Memory B cell (primary cell): ENCODE measurements around the gene GATA6.

Experiments
- ATAC-seq: fragments of 150-1000 bp; cut with Tn5 transposase; 2 replicates; pipeline ENCODE4 v1.10.0; 2021; ENCODE audit warnings: low read depth, mild to moderate bottlenecking, moderate library complexity
- DNase-seq, 2 donors: peaks; one replicate each; pipeline ENCODE4 v3.0.0; 2022; ENCODE audit warnings: low spot score in 2 of 2
- H3K27ac Mint-ChIP-seq: one replicate; pipeline ENCODE4 v1.8.0; 2022; ENCODE audit warnings: mild to moderate bottlenecking, moderate library complexity, mixed read lengths
- H3K27me3 Mint-ChIP-seq: one replicate; pipeline ENCODE4 v1.8.0; 2022; ENCODE audit warnings: mixed read lengths
- H3K36me3 Mint-ChIP-seq: one replicate; pipeline ENCODE4 v1.8.0; 2022; ENCODE audit warnings: mild to moderate bottlenecking, mixed read lengths
- H3K4me1 Mint-ChIP-seq: one replicate; pipeline ENCODE4 v1.8.0; 2022; ENCODE audit warnings: mixed read lengths
- H3K4me3 Mint-ChIP-seq: one replicate; pipeline ENCODE4 v1.8.0; 2022; ENCODE audit warnings: mild to moderate bottlenecking, moderate library complexity, mixed read lengths
- H3K9me3 Mint-ChIP-seq: one replicate; pipeline ENCODE4 v1.8.0; 2022; ENCODE audit warnings: mixed read lengths

GATA6 gene

DNA sequence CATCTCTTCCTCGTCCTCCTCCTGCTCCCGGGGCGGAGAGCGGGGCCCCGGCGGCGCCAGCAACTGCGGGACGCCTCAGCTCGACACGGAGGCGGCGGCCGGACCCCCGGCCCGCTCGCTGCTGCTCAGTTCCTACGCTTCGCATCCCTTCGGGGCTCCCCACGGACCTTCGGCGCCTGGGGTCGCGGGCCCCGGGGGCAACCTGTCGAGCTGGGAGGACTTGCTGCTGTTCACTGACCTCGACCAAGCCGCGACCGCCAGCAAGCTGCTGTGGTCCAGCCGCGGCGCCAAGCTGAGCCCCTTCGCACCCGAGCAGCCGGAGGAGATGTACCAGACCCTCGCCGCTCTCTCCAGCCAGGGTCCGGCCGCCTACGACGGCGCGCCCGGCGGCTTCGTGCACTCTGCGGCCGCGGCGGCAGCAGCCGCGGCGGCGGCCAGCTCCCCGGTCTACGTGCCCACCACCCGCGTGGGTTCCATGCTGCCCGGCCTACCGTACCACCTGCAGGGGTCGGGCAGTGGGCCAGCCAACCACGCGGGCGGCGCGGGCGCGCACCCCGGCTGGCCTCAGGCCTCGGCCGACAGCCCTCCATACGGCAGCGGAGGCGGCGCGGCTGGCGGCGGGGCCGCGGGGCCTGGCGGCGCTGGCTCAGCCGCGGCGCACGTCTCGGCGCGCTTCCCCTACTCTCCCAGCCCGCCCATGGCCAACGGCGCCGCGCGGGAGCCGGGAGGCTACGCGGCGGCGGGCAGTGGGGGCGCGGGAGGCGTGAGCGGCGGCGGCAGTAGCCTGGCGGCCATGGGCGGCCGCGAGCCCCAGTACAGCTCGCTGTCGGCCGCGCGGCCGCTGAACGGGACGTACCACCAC, 2.1 kb downstream of the GATA6 start:
- no peak overlapping the region for H3K27ac Mint-ChIP-seq

DNA sequence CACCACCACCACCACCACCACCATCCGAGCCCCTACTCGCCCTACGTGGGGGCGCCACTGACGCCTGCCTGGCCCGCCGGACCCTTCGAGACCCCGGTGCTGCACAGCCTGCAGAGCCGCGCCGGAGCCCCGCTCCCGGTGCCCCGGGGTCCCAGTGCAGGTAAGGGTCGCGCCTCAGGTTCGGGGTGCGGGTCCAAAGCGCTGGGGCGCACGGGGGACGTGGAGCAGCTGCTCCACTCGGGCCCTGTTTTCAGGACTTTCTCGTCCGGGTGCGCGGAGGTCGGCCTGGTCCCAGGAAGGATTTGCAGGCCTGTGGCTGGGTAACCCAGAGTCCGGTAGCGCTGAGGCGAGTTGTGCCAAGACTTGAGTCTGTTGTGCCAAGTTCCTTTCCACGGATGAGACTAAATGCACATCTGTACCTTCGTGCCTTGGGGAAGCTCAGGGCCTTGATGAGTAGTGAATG, 2.8 kb downstream of the GATA6 start:
- DNase-seq (no peak), ATAC-seq (no peak)
- no peak overlapping the region for H3K4me3 Mint-ChIP-seq
- no peaks in the 10 kb centered on the region for H3K36me3 Mint-ChIP-seq
- H3K9me3 Mint-ChIP-seq, result no peaks in the 10 kb centered on the region
- peaks cover 12% of the 10 kb centered on the region for H3K27me3 Mint-ChIP-seq
- no peak overlapping the region for H3K27ac Mint-ChIP-seq
- H3K4me1 Mint-ChIP-seq, result peaks cover 5% of the 10 kb centered on the region

More for the DNA sequence above, 2.1 kb downstream of the GATA6 start:
- peaks cover 15% of the 10 kb centered on the region for H3K27me3 Mint-ChIP-seq
- DNase-seq (no peak), ATAC-seq (no peak)
- no peaks in the 10 kb centered on the region for H3K36me3 Mint-ChIP-seq
- peaks cover 5% of the 10 kb centered on the region for H3K4me1 Mint-ChIP-seq
- H3K9me3 Mint-ChIP-seq, result no peaks in the 10 kb centered on the region
- H3K4me3 Mint-ChIP-seq, result no peak overlapping the region

DNA sequence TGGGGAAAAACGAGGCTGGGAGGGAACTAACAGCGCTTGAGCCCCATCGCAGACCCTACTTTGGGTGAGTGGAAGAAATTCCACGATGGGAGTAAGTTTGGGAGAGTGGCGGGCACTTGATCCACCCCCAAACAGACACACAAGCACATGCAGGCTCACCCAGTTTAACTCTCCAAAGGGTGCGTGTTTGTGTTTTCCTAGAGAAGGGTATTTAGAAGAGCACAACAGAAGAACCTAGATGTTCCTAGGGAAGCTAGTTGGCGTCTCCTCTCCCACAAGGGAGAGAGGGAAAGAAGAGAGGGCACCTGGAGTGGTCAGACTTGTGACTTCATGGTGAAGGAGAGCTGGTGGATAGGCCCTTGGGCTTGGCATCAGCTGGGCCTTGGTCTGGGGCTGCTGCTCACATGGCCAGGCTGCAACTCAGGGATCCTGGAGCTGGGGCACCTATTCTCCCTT, 3.2 kb downstream of the GATA6 start:
- Mint-ChIP-seq H3K9me3 (peaks cover 1% of the 10 kb centered on the region), H3K36me3 (no peaks in the 10 kb centered on the region)

DNA sequence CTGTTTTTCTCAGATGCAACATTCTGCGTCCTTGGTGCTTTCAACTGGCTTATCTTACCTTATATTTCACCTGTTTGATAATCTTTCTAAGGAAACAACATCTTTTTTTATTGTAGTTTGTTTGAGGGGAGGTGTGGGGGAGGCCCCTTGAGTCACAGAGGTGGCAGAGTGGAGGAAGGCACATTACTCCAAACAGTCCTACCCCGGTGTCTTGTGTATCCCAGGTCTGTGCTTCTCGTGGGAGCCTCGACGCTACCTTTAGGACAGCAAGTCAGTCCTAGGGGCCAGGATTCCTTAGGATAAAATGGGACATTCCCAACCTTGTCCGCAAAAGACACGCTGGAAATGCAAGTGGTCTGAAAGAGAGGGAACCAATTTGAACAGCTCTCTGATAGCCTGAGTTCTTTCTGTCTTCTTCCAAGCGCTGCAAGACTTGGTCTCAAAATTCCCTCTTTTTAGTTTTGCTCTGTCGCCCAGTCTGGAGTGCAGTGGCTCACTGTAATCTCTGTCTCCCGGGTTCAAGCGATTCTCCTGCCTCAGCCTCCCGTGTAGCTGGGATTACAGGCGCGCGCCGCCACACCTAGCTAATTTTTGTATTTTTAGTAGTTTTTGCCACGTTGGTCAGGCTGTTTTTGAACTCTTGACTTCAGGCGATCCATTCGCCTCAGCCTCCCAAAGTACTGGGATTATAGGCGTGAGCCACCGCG, 4.0 kb downstream of the GATA6 start:
- H3K4me1 Mint-ChIP-seq, result peaks cover 5% of the 10 kb centered on the region
- H3K4me3 Mint-ChIP-seq, result no peak overlapping the region
- no peak overlapping the region for H3K27ac Mint-ChIP-seq
- DNase-seq (no peak), ATAC-seq (no peak)
- peaks cover 2% of the 10 kb centered on the region for H3K9me3 Mint-ChIP-seq
- no peaks in the 10 kb centered on the region for H3K36me3 Mint-ChIP-seq
- H3K27me3 Mint-ChIP-seq, result peaks cover 12% of the 10 kb centered on the region

More for the DNA sequence above, 3.2 kb downstream of the GATA6 start:
- ATAC-seq (no peak), DNase-seq (no peak)
- Mint-ChIP-seq H3K27ac (no peak overlapping the region), H3K4me3 (no peak overlapping the region), H3K4me1 (peaks cover 5% of the 10 kb centered on the region), H3K27me3 (peaks cover 15% of the 10 kb centered on the region)

DNA sequence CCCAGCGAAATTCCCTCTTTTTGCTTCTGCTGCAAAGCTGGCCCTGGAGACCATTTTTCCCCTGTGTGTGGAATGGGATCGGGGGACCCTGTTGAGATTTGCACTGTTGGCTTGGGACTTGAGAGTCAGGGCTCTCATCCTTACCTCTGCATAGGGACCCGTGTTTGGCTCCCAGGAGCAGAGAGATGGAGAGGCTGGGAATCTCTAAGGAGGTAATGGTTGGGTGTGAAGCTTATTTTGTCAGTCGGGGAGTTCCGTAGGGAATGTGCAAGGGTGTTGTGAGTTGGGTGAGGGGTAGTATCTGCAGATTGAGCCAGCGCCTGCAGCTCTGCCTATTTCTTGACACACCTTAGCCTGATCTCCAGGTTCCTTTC, 4.5 kb downstream of the GATA6 start:
- peaks cover 2% of the 10 kb centered on the region for H3K9me3 Mint-ChIP-seq
- H3K4me1 Mint-ChIP-seq, result peaks cover 5% of the 10 kb centered on the region
- DNase-seq, result no peak
- no peaks in the 10 kb centered on the region for H3K36me3 Mint-ChIP-seq
- ATAC-seq, result no peak
- H3K4me3 Mint-ChIP-seq, result no peak overlapping the region
- peaks cover 12% of the 10 kb centered on the region for H3K27me3 Mint-ChIP-seq
- H3K27ac Mint-ChIP-seq, result no peak overlapping the region

DNA sequence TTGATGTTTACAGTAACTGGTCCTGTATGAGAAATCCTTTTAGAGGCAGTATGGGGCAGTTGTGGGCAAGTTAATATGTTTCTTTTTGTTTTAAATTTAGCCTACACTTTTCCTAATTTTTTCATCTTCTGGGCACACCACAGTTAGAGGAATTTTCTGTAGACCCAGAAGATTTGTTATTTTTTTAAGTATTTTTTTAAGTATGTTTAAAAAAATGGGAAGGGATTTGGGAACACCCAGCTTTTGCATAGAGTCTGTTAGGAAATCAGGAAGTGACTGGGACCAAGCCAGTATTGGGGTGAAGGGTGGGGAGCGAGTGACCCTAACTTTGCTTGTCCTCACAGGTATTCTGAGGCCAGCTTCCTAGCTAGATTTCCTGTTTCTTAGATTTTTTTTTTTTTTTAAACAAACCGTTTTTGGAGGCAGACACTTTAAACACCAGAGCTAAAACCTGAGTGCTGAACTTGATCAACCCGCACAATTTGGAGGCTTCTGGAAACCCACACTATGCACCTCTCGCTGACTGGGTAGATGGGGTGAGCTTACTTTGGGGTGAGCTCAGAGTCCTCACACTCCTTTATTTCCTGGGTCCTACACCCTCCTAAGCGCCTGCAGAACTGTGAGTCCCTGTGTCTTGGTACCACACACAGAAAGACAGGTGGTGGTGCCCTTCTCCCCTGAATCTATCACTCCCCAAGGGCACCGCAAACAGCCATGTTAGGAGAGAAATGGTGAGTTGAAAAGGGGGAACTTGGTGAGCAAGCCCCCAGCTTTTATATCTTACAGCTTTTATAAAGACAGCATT, 5.2 kb downstream of the GATA6 start:
- Mint-ChIP-seq H3K4me1 (peaks cover 3% of the 10 kb centered on the region), H3K27me3 (peaks cover 11% of the 10 kb centered on the region), H3K27ac (no peak overlapping the region), H3K4me3 (no peak overlapping the region), H3K36me3 (no peaks in the 10 kb centered on the region), H3K9me3 (peaks cover 2% of the 10 kb centered on the region)
- no peak for ATAC-seq
- DNase-seq, result no peak

DNA sequence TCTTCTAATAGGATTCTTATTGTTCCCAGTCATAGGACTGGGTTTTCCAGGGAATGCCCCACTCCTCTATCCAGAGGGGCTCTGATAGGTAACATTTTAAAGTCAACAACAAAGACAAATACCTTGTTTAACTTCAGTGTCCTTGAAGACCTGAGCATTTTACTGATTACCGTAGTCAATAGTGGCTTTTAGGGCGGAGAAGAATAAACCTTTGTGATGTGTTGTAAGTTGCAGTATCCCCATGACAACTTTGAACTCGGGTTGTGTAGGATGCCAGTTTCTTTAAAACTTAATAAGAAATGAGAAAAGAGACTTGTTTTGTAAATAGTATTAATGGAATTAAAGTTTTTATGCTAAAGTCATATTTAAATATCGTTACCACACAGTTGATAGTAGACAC, 6.0 kb downstream of the GATA6 start:
- DNase-seq, result no peak
- ATAC-seq, result no peak
- Mint-ChIP-seq H3K9me3 (peaks cover 2% of the 10 kb centered on the region), H3K27ac (no peak overlapping the region), H3K4me1 (peaks cover 2% of the 10 kb centered on the region), H3K36me3 (no peaks in the 10 kb centered on the region), H3K4me3 (no peak overlapping the region), H3K27me3 (peaks cover 7% of the 10 kb centered on the region)

DNA sequence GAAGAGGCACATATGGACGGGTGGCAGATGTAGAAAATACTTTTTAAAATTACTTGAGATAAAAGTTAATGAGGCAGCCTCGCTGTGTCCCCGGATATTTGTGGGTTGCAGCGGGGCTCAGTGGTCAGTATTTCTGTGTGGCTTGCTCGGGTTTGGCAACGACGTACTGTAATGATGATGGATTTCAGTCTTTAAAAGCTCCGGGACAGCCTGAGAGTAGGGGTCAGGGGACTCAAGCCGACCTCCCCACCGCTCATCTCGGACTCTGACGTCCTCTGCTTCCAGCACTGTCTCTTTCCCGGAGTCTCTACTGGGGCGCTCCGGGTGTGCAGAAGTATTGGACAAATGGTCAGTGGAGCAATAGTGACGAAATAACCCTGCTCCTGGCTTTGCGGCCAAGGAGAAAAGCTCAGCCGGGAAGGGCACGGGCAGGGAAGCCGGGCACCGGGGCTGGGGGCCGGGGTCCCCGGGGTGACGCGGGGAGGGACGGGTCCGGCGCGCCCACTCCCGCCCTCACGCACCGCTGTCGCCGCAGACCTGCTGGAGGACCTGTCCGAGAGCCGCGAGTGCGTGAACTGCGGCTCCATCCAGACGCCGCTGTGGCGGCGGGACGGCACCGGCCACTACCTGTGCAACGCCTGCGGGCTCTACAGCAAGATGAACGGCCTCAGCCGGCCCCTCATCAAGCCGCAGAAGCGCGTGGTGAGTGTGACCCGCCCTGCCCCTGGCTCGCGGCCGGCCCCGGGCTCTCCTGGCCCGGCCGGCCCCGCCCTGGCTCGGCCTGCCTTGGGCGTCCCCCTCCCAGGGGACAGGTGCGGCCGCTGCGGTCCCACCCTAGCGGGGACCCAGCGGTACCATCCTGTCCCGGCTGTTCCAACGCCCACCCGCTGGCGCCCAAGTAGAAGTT, 7.3 kb downstream of the GATA6 start:
- Mint-ChIP-seq H3K4me1 (no peaks in the 10 kb centered on the region), H3K9me3 (peaks cover 2% of the 10 kb centered on the region), H3K36me3 (no peaks in the 10 kb centered on the region), H3K27ac (no peak overlapping the region), H3K4me3 (no peak overlapping the region), H3K27me3 (peaks cover 5% of the 10 kb centered on the region)
- ATAC-seq (no peak), DNase-seq (no peak)

DNA sequence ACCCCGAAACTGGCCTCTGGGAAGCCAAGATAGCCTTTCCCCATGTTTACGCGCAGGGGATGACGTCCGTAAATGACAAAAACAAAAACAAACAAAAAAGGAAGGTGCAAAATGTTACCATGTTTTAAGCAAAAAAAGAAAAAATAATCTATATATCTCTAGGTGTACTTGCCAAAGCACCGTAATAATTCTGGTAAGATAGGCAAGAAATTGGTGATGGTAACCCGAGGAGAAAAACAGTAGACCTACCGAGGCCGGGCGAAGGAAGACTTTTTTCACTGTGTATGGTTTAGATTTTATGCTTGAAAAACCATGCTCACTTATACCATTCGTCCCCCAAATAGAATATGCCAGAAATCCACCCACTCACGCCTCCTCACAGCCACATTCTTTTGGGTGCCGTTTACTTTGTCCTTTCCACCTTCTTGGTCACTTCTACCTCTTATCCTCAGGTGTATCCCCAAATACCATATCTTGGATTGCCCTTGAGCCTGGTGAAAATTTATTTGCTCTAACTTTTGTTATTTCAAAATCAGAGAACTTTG, 8.0 kb downstream of the GATA6 start:
- DNase-seq (no peak), ATAC-seq (no peak)
- no peak overlapping the region for H3K4me3 Mint-ChIP-seq
- H3K9me3 Mint-ChIP-seq, result peaks cover 2% of the 10 kb centered on the region
- no peak overlapping the region for H3K27ac Mint-ChIP-seq
- peaks cover 5% of the 10 kb centered on the region for H3K27me3 Mint-ChIP-seq
- no peaks in the 10 kb centered on the region for H3K4me1 Mint-ChIP-seq
- no peaks in the 10 kb centered on the region for H3K36me3 Mint-ChIP-seq

DNA sequence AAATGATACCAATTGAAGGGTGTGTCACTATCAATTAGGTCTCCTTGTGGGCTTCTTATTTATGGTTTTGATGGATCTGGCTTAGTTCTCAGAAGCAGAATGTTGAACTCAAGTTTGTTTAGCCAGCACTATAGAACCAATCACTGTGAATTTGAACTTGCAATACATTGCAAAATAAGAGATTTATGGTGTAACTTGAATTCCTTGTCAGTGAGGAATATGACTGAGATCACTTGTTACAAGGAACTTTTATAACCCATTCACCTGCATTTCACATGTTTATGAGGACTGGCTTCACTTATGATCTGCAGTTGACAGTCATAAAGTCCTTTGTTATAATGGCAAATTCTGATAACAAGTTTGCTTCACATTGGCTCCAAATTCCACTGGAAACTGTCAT, 9.8 kb downstream of the GATA6 start:
- ATAC-seq (no peak), DNase-seq (no peak)
- H3K4me1 Mint-ChIP-seq, result no peaks in the 10 kb centered on the region
- peaks cover 2% of the 10 kb centered on the region for H3K9me3 Mint-ChIP-seq
- peaks cover 5% of the 10 kb centered on the region for H3K27me3 Mint-ChIP-seq
- H3K36me3 Mint-ChIP-seq, result no peaks in the 10 kb centered on the region
- no peak overlapping the region for H3K4me3 Mint-ChIP-seq
- H3K27ac Mint-ChIP-seq, result no peak overlapping the region

DNA sequence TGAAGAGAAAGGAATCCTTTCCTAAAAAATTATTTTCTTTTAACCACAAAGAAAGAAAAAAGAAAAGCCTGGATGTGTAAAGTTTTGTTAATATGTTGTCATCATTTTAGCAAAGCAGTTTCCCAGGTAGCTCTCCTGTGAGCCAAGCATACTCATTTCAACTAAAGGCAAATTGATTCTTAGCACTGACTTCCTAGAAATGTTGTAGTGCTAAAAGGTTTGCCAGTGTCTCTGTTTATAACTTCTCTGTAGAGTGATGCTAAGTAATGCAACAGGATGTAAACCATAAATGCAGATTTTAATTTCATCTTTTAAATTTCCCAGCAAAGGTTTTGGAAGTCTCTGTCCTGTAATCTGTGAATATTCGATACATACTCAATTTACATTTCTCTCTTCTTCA, 10.2 kb downstream of the GATA6 start:
- ATAC-seq (no peak), DNase-seq (no peak)
- Mint-ChIP-seq H3K9me3 (peaks cover 2% of the 10 kb centered on the region), H3K27me3 (peaks cover 5% of the 10 kb centered on the region), H3K27ac (no peak overlapping the region), H3K36me3 (no peaks in the 10 kb centered on the region), H3K4me3 (no peak overlapping the region), H3K4me1 (no peaks in the 10 kb centered on the region)

DNA sequence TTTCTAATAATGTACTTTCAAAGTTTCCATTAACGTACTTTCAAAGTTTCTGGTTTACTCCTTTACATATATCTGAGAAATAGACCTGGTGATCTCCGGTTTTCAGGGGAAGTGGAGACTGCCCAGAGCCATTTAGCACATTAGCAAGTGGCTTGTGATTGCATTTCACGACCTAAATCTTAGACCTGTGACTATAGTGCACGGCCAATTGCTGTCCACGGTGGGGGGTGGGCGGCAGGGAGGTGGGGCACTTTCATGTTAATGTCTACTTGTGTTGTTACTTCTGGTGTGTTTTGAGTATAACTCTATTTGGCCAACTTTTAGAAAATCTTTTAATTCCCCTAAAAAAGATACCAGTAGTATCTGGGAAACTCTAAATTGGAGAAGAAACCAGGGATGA, 11.3 kb downstream of the GATA6 start:
- peaks cover 2% of the 10 kb centered on the region for H3K9me3 Mint-ChIP-seq
- H3K4me1 Mint-ChIP-seq, result no peaks in the 10 kb centered on the region
- DNase-seq (no peak), ATAC-seq (no peak)
- no peak overlapping the region for H3K4me3 Mint-ChIP-seq
- no peak overlapping the region for H3K27ac Mint-ChIP-seq
- no peaks in the 10 kb centered on the region for H3K36me3 Mint-ChIP-seq
- H3K27me3 Mint-ChIP-seq, result peaks cover 5% of the 10 kb centered on the region
